H9 (cell line): ENCODE data around the gene KIF19. TPM values are rescaled to one million over a fixed set of nuclear protein-coding genes. Genes with fewer than 3 reads are reported as not detected.

Experiments used
- DNase-seq: peaks from one replicate; pipeline ENCODE4 v3.0.0-alpha.2; 2017
- H2AFZ ChIP-seq: one replicate; pipeline ENCODE4 v1.6.1; 2013; ENCODE audit warnings: mild to moderate bottlenecking, low read length, control low read depth, moderate library complexity
- H2AK5ac ChIP-seq: 2 replicates; pipeline ENCODE4 v1.6.1; 2013; ENCODE audit warnings: low read length, control low read depth, mixed read lengths; ENCODE audit not compliant: insufficient read length
- H2BK120ac ChIP-seq: one replicate; pipeline ENCODE4 v1.6.1; 2013; ENCODE audit warnings: low read depth, mild to moderate bottlenecking, low read length, control low read depth, inconsistent platforms; ENCODE audit not compliant: poor library complexity, severe bottlenecking
- H2BK12ac ChIP-seq: 2 replicates; pipeline ENCODE4 v1.6.1; 2013; ENCODE audit warnings: low read length, control low read depth, mixed read lengths, low read depth; ENCODE audit not compliant: insufficient read length
- H2BK15ac ChIP-seq: 2 replicates; pipeline ENCODE4 v1.6.1; 2013; ENCODE audit warnings: low read depth, low read length, control low read depth
- H2BK20ac ChIP-seq: one replicate; pipeline ENCODE4 v1.6.1; 2013; ENCODE audit warnings: low read depth, mild to moderate bottlenecking, low read length, control low read depth, inconsistent platforms; ENCODE audit not compliant: poor library complexity, severe bottlenecking
- H2BK5ac ChIP-seq: 2 replicates; pipeline ENCODE4 v1.6.1; 2013; ENCODE audit warnings: low read length, control low read depth, mixed read lengths; ENCODE audit not compliant: insufficient read length
- H3K14ac ChIP-seq: 2 replicates; pipeline ENCODE4 v1.6.1; 2013; ENCODE audit warnings: low read length, control low read depth; ENCODE audit not compliant: insufficient read depth
- H3K18ac ChIP-seq: 2 replicates; pipeline ENCODE4 v1.6.1; 2013; ENCODE audit warnings: low read depth, mild to moderate bottlenecking, mixed read lengths, low read length, control low read depth; ENCODE audit not compliant: insufficient read length
- H3K23ac ChIP-seq: 2 replicates; pipeline ENCODE4 v1.6.1; 2013; ENCODE audit warnings: low read length, control low read depth, mixed read lengths, low read depth; ENCODE audit not compliant: insufficient read length
- H3K23me2 ChIP-seq: 2 replicates; pipeline ENCODE4 v1.6.1; 2013; ENCODE audit warnings: low read depth, mild to moderate bottlenecking, mixed read lengths, low read length, control low read depth; ENCODE audit not compliant: insufficient read length, poor library complexity, severe bottlenecking
- H3K27ac ChIP-seq: 2 replicates; pipeline ENCODE4 v1.5.1; 2013; ENCODE audit warnings: low read length, control low read depth, mixed read lengths, low read depth; ENCODE audit not compliant: insufficient read length
- H3K27me3 ChIP-seq: 2 replicates; pipeline ENCODE4 v1.6.1; 2013; ENCODE audit warnings: low read length, control low read depth, inconsistent platforms; ENCODE audit not compliant: insufficient read depth
- H3K4ac ChIP-seq: 2 replicates; pipeline ENCODE4 v1.6.1; 2013; ENCODE audit warnings: low read depth, mild to moderate bottlenecking, control low read depth, inconsistent platforms, low read length, moderate library complexity
- H3K4me1 ChIP-seq: 2 replicates; pipeline ENCODE4 v1.6.1; 2013; ENCODE audit warnings: low read length, control low read depth, inconsistent platforms; ENCODE audit not compliant: insufficient read depth
- H3K4me2 ChIP-seq: 2 replicates; pipeline ENCODE4 v1.6.1; 2013; ENCODE audit warnings: low read length, control low read depth, mixed read lengths; ENCODE audit not compliant: insufficient read length, insufficient read depth
- H3K56ac ChIP-seq: 2 replicates; pipeline ENCODE4 v1.6.1; 2013; ENCODE audit warnings: low read depth, mild to moderate bottlenecking, mixed read lengths, low read length, control low read depth; ENCODE audit not compliant: insufficient read length
- H3K79me1 ChIP-seq: 2 replicates; pipeline ENCODE4 v1.6.1; 2013; ENCODE audit warnings: low read depth, mild to moderate bottlenecking, moderate library complexity, low read length, control low read depth, inconsistent platforms; ENCODE audit not compliant: insufficient read depth, poor library complexity, severe bottlenecking
- H3K79me2 ChIP-seq: 2 replicates; pipeline ENCODE4 v1.6.1; 2013; ENCODE audit warnings: low read length, control low read depth, inconsistent platforms; ENCODE audit not compliant: insufficient read depth
- H3K9ac ChIP-seq: 2 replicates; pipeline ENCODE4 v1.6.1; 2013; ENCODE audit warnings: low read length, control low read depth, mixed read lengths; ENCODE audit not compliant: insufficient read length; ENCODE audit errors: extremely low read depth
- H3K9me3 ChIP-seq: one replicate; pipeline ENCODE4 v1.6.1; 2013; ENCODE audit warnings: low read depth, low read length, inconsistent platforms; ENCODE audit not compliant: control insufficient read depth
- H3T11ph ChIP-seq: one replicate; pipeline ENCODE4 v1.6.1; 2013; ENCODE audit warnings: mild to moderate bottlenecking, low read length, control low read depth, inconsistent platforms
- H4K20me1 ChIP-seq: one replicate; pipeline ENCODE4 v1.6.1; 2013; ENCODE audit not compliant: control insufficient read depth, insufficient read length, insufficient read depth
- H4K5ac ChIP-seq: 2 replicates; pipeline ENCODE4 v1.6.1; 2013; ENCODE audit warnings: low read depth, mild to moderate bottlenecking, mixed read lengths, low read length, control low read depth; ENCODE audit not compliant: insufficient read length
- H4K8ac ChIP-seq: replicated peaks from 2 replicates; pipeline ENCODE4 v1.6.1; 2013; ENCODE audit warnings: low read length, control low read depth, mixed read lengths, low read depth; ENCODE audit not compliant: insufficient read length
- H4K91ac ChIP-seq: 2 replicates; pipeline ENCODE4 v1.6.1; 2013; ENCODE audit warnings: low read depth, mild to moderate bottlenecking, moderate library complexity, mixed read lengths, low read length, control low read depth; ENCODE audit not compliant: insufficient read length
- H3K27ac Mint-ChIP-seq, 3 experiments: 2 replicates in 2 of 3; 3 replicates in 1 of 3; pipeline ENCODE4 v1.8.0; 2020 to 2021; ENCODE audit warnings: mixed read lengths in 3 of 3, mild to moderate bottlenecking in 1 of 3, moderate library complexity in 1 of 3
- H3K27me3 Mint-ChIP-seq: 2 replicates; pipeline ENCODE4 v1.8.0; 2021; ENCODE audit warnings: low read depth, mild to moderate bottlenecking, moderate library complexity, mixed read lengths
- H3K36me3 Mint-ChIP-seq, 3 experiments: 2 replicates in 2 of 3; 3 replicates in 1 of 3; pipeline ENCODE4 v1.8.0; 2020 to 2021; ENCODE audit warnings: low read depth in 3 of 3, mixed read lengths in 3 of 3; ENCODE audit not compliant: insufficient read depth in 1 of 3
- H3K4me1 Mint-ChIP-seq, 2 experiments: 2 replicates each; pipeline ENCODE4 v1.8.0; 2020; ENCODE audit warnings: mixed read lengths in 2 of 2
- H3K4me3 Mint-ChIP-seq, 2 experiments: 2 replicates in 1 of 2; 3 replicates in 1 of 2; pipeline ENCODE4 v1.8.0; 2020 to 2021; ENCODE audit warnings: mild to moderate bottlenecking in 2 of 2, mixed read lengths in 2 of 2, moderate library complexity in 1 of 2
- H3K9me3 Mint-ChIP-seq, 2 experiments: 2 replicates in 1 of 2; 3 replicates in 1 of 2; pipeline ENCODE4 v1.8.0; 2020; ENCODE audit warnings: mild to moderate bottlenecking in 2 of 2, mixed read lengths in 2 of 2, moderate library complexity in 1 of 2
- CTCF ChIP-seq: fragments of 200-600 bp; sonication (generic); conservative IDR thresholded peaks from 3 replicates; pipeline ENCODE4 v1.8.0; 2021; ENCODE audit warnings: antibody characterized with exemption, mild to moderate bottlenecking
- WGBS: extraction: QIAGEN DNeasy Blood & Tissue Kit; methylation state at CpG from one replicate; pipeline ENCODE4 v1.1.7; 2013; ENCODE audit warnings: missing lambda C conversion rate, low lambda C conversion rate, mixed read lengths; ENCODE audit not compliant: insufficient read length; ENCODE audit errors: extremely low coverage; 5-methylcytosine and 5-hydroxymethylcytosine counted together
- total RNA-seq: library from RNA; stranded (reverse); gene quantifications from 2 replicates; pipeline ENCODE4 v1.2.1, GENCODE V29; 2021

Gene KIF19
- total RNA-seq, 1 experiment from 2014 or later, result 0.13 TPM

DNA sequence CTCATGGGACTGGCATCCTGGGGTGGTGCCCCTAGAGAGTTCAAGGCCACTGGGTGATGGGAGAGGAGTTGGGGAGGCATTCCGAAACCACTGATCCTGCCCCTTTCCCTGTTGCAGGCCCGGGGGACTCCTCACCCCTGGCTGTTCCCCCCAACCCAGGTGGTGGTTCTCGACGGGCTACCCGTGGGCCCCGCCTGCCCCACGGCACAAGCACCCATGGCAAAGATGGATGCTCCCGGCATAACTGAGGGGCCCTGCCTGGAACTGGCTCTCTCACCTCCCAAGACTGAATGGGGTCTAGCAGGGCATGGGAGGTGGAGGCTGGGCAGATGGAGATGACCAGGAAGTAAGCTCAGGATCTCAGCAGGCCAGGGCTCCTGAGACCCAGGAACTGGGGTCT, 29.0 kb downstream of the KIF19 start:
- H3K23me2 ChIP-seq, result no peaks in the 10 kb centered on the region
- no peak overlapping the region for H3K23ac ChIP-seq
- H4K5ac ChIP-seq, result no peak overlapping the region
- Mint-ChIP-seq H3K36me3 (peaks cover 0 to 9% (median 7%) of the 10 kb centered on the region in 3 experiments; a peak in 4 of 7 replicates), H3K9me3 (no peaks in the 10 kb centered on the region; a peak in 1 of 5 replicates), H3K4me1 (peaks cover 7 to 22% of the 10 kb centered on the region in 2 experiments; a peak in 3 of 4 replicates), H3K27ac (no peak overlapping the region), H3K4me3 (no peak overlapping the region), H3K27me3 (peaks cover 94% of the 10 kb centered on the region)
- no peak overlapping the region for H2AK5ac ChIP-seq
- WGBS, result no CpG with 5 or more reads among the region's 8 CpGs
- no peak overlapping the region for H4K8ac ChIP-seq
- H3K4me1 ChIP-seq, result 0 out of 2 replicates have a peak, but pooled peaks cover 2% of the 10 kb centered on the region
- H2BK120ac ChIP-seq, result no peak overlapping the region
- DNase-seq, result no peak
- H4K20me1 ChIP-seq, result no peaks in the 10 kb centered on the region
- H3K27me3 ChIP-seq, result peaks cover 13% of the 10 kb centered on the region; the same call in 1 of the 2 replicates
- no peak overlapping the region for H2BK20ac ChIP-seq
- H3T11ph ChIP-seq, result no peak overlapping the region
- no peak for TF ChIP-seq CTCF
- no peak overlapping the region for H4K91ac ChIP-seq
- H3K4me2 ChIP-seq, result no peak overlapping the region
- H3K18ac ChIP-seq, result no peak overlapping the region
- H2AFZ ChIP-seq, result no peak overlapping the region
- no peaks in the 10 kb centered on the region for H3K9me3 ChIP-seq
- no peak overlapping the region for H2BK12ac ChIP-seq
- no peak overlapping the region for H3K27ac ChIP-seq
- no peak overlapping the region for H3K4ac ChIP-seq
- no peak overlapping the region for H2BK5ac ChIP-seq
- H2BK15ac ChIP-seq, result no peak overlapping the region
- H3K14ac ChIP-seq, result no peak overlapping the region
- H3K79me1 ChIP-seq, result no peaks in the 10 kb centered on the region
- H3K79me2 ChIP-seq, result no peaks in the 10 kb centered on the region
- H3K9ac ChIP-seq, result no peak overlapping the region
- H3K56ac ChIP-seq, result no peak overlapping the region
